Right forelimb (tissue), 1 donor: ENCODE results near the gene PRPSAP1.

Experiments used
- DNase-seq: peaks from one replicate; pipeline ENCODE4 v3.0.0-alpha.2; 2018

Gene PRPSAP1

GRCh38 chr17:76263896-76264295 lies 89.8 kb downstream of the PRPSAP1 start:
- DNase-seq, result no peak

- no peak for DNase-seq
Observed at GRCh38 chr17:76262732-76263344, 90.9 kb downstream of the PRPSAP1 start.

GRCh38 chr17:76261421-76262215 lies 92.1 kb downstream of the PRPSAP1 start:
- no peak for DNase-seq

GRCh38 chr17:76260669-76261068 lies 93.0 kb downstream of the PRPSAP1 start:
- no peak for DNase-seq

- DNase-seq, result no peak
Observed at GRCh38 chr17:76260220-76260619, 93.5 kb downstream of the PRPSAP1 start.
